K562 (cell line): ENCODE results near the gene SH3GLB2. TPM values are rescaled to one million over a fixed set of nuclear protein-coding genes. Genes with fewer than 3 reads are reported as not detected.

Experiments used
- CBFA2T3 ChIP-seq: fragments of 450-650 bp; IDR thresholded peaks from 2 replicates; pipeline ENCODE4 v1.6.1; 2017
- CC2D1A ChIP-seq: fragments of 450-650 bp; IDR thresholded peaks from 2 replicates; pipeline ENCODE4 v1.6.1; 2017; ENCODE audit warnings: mild to moderate bottlenecking
- CEBPB ChIP-seq: fragments of 450-650 bp; IDR thresholded peaks from 2 replicates; pipeline ENCODE4 v1.6.1; 2016; ENCODE audit warnings: missing genetic modification characterization, missing compliant biosample characterization
- CREB1 ChIP-seq, 2 experiments: sonication (generic) in 1 of 2; formaldehyde crosslinking in 1 of 2; IDR thresholded peaks; 2 replicates each; pipeline versions ENCODE4 v1.6.1 to v1.8.0; 2012 to 2022; ENCODE audit warnings: inconsistent platforms in 1 of 2, mild to moderate bottlenecking in 1 of 2, missing genetic modification reagents in 1 of 2, moderate library complexity in 1 of 2
- DACH1 ChIP-seq: fragments of 450-650 bp; IDR thresholded peaks from 2 replicates; pipeline ENCODE4 v1.6.1; 2018; ENCODE audit not compliant: partially characterized antibody
- EP300 ChIP-seq: IDR thresholded peaks from 2 replicates; pipeline ENCODE4 v1.6.1; 2012; ENCODE audit warnings: low read length, improper control_type of control experiment
- HMBOX1 ChIP-seq: sonication (generic); IDR thresholded peaks from 2 replicates; pipeline ENCODE4 v1.6.1; 2016
- MCM3 ChIP-seq: fragments of 450-650 bp; IDR thresholded peaks from 2 replicates; pipeline ENCODE4 v1.6.1; 2016
- MYNN ChIP-seq, 2 experiments: sonication (generic); formaldehyde crosslinking in 1 of 2; IDR thresholded peaks; 2 replicates each; pipeline versions ENCODE4 v1.5.0 to v1.6.1; 2016 to 2020; ENCODE audit warnings: antibody characterized with exemption in 1 of 2, missing genetic modification reagents in 1 of 2
- SIN3B ChIP-seq: fragments of 450-650 bp; IDR thresholded peaks from 2 replicates; pipeline ENCODE4 v1.6.1; 2017; ENCODE audit warnings: low read depth, mild to moderate bottlenecking, moderate library complexity
- SMARCA4 ChIP-seq: fragments of 450-650 bp; IDR thresholded peaks from 2 replicates; pipeline ENCODE4 v1.6.1; 2016
- SPI1 ChIP-seq: IDR thresholded peaks from 2 replicates; pipeline ENCODE4 v1.6.1; 2011; ENCODE audit warnings: low read depth, low read length, control low read depth, borderline replicate concordance
- SUPT5H ChIP-seq: fragments of 450-650 bp; IDR thresholded peaks from 2 replicates; pipeline ENCODE4 v1.6.1; 2016
- TEAD4 ChIP-seq, 2 experiments: sonication (generic) in 1 of 2; formaldehyde crosslinking in 1 of 2; IDR thresholded peaks; 2 replicates each; pipeline versions ENCODE4 v1.6.1 to v1.8.0; 2012 to 2022; ENCODE audit warnings: borderline replicate concordance in 1 of 2, inconsistent platforms in 1 of 2, low read length in 1 of 2, mild to moderate bottlenecking in 1 of 2, missing genetic modification reagents in 1 of 2
- TFAM ChIP-seq: fragments of 250-450 bp; sonication (Bioruptor Pico); conservative IDR thresholded peaks from 2 replicates; pipeline ENCODE4 v1.5.0; 2021; ENCODE audit warnings: mild to moderate bottlenecking, moderate library complexity
- WHSC1 ChIP-seq: IDR thresholded peaks from one replicate; pipeline ENCODE4 v1.6.1; 2012; ENCODE audit warnings: low read length, control low read depth, inconsistent platforms
- YBX1 ChIP-seq: fragments of 450-650 bp; IDR thresholded peaks from 2 replicates; pipeline ENCODE4 v1.7.1; 2016; ENCODE audit warnings: mild to moderate bottlenecking
- ZNF175 ChIP-seq: fragments of 200-800 bp; sonication (Bioruptor generic); IDR thresholded peaks from 2 replicates; pipeline ENCODE4 v1.6.1; 2016; ENCODE audit warnings: low read depth, mild to moderate bottlenecking, missing genetic modification characterization, missing compliant biosample characterization
- ZNF277 ChIP-seq: fragments of 250-450 bp; sonication (Bioruptor Pico); IDR thresholded peaks from 2 replicates; pipeline ENCODE4 v1.8.0; 2022; ENCODE audit warnings: inconsistent platforms, mild to moderate bottlenecking, moderate library complexity, borderline replicate concordance
- ZNF592 ChIP-seq: fragments of 450-650 bp; IDR thresholded peaks from 2 replicates; pipeline ENCODE4 v1.6.1; 2017; ENCODE audit warnings: antibody characterized with exemption, mild to moderate bottlenecking
- ZSCAN32 ChIP-seq: fragments of 450-650 bp; formaldehyde crosslinking; IDR thresholded peaks from 2 replicates; pipeline ENCODE4 v1.4.0; 2020; ENCODE audit warnings: mild to moderate bottlenecking, moderate library complexity
- polyA plus RNA-seq, 8 experiments: library from polyadenylated mRNA; depleted of rRNA in 4 of 8; stranded (reverse) in 5 of 8; unstranded in 3 of 8; fragments of >200 nt; fragmentation: Nextera tagmentation in 2 of 8; fragmentation: Illumina TruSeq in 1 of 8; extraction: Ambion mirVana in 2 of 8; extraction: Trizol in 1 of 8; gene quantifications; 2 replicates each; pipeline versions ENCODE4 v1.2.1 to v1.2.3, GENCODE V29; 2011 to 2014; ENCODE audit warnings: inconsistent platforms in 1 of 8, missing spikeins in 1 of 8
- total RNA-seq, 7 experiments: library from RNA; depleted of rRNA in 6 of 7; stranded (reverse); fragments of >200 nt in 6 of 7; fragmentation: Illumina TruSeq in 2 of 7; extraction: Trizol in 2 of 7; gene quantifications; 2 replicates each; pipeline versions ENCODE4 v1.2.1 to v1.2.3, GENCODE V29; 2011 to 2021; ENCODE audit warnings: low replicate concordance in 1 of 7

The SH3GLB2 gene
- total and polyA plus RNA-seq, 9 of the 15 experiments (the other 6 are each of a cell fraction or from before 2014, with no cell fraction given) = 0.20 to 118 (median 58.8) TPM

- TF ChIP-seq ZNF175 (CRISPR knock-in tag) (no peak), TFAM (CRISPR knock-in tag) (no peak), SMARCA4 (peak; percentile 57), HMBOX1 (peak; percentile 99), CC2D1A (no peak), TEAD4 (IDR thresholded peaks at IDR 0.05; ENCODE audit: low read length) (peak; percentile 10; the same call in 1 of the 2 replicates), TEAD4 (CRISPR knock-in tag; IDR thresholded peaks at IDR 0.05; ENCODE audit: borderline replicate concordance) (no peak), CBFA2T3 (peak; percentile 54), EP300 (peak; percentile 51), SUPT5H (no peak), MCM3 (no peak), MYNN (IDR thresholded peaks at IDR 0.05) (no peak), MYNN (CRISPR knock-in tag; IDR thresholded peaks at IDR 0.05) (no peak), SPI1 (no peak), CREB1 (IDR thresholded peaks at IDR 0.05) (no peak), CREB1 (CRISPR knock-in tag; IDR thresholded peaks at IDR 0.05) (0 out of 2 replicates have a peak, but pooled peaks have one; percentile 21), ZSCAN32 (CRISPR knock-in tag) (no peak), ZNF277 (CRISPR knock-in tag) (no peak), YBX1 (no peak), DACH1 (peak; percentile 84), WHSC1 (no peak), SIN3B (no peak), ZNF592 (0 out of 2 replicates have a peak, but pooled peaks have one; percentile 28), CEBPB (no peak)
Observed at GRCh38 chr9:129033216-129033615, 5.1 kb upstream of the SH3GLB2 start (continued).
